WTC11 (cell line): ENCODE results near the gene LILRA6. TPM values are rescaled to one million over a fixed set of nuclear protein-coding genes. Genes with fewer than 3 reads are reported as not detected.

Source experiments
- ATAC-seq: fragments of 200-7000 bp; cut with Tn5 transposase; 2 replicates; pipeline ENCODE4 v1.10.0; 2021; ENCODE audit warnings: mild to moderate bottlenecking, moderate library complexity
- CTCF ChIA-PET: fragments of 300-600 bp; sonication (Branson Sonifier 250); formaldehyde crosslinking; loops from one replicate; lab custom pipeline; 2021; ENCODE audit warnings: antibody characterized with exemption; lab: Charles Lee
- POLR2A ChIA-PET: fragments of 350-600 bp; sonication (Branson Sonifier 250); formaldehyde crosslinking; loops from one replicate; lab custom pipeline; 2021; ENCODE audit warnings: antibody characterized with exemption; lab: Charles Lee
- DNase-seq: peaks from one replicate; pipeline ENCODE4 v3.0.0; 2021; ENCODE audit warnings: low spot score
- H3K27ac Mint-ChIP-seq: 2 replicates; pipeline ENCODE4 v1.8.0; 2021; ENCODE audit warnings: mixed read lengths
- H3K27me3 Mint-ChIP-seq: 2 replicates; pipeline ENCODE4 v1.8.0; 2021; ENCODE audit warnings: low read depth, mild to moderate bottlenecking, moderate library complexity, mixed read lengths
- H3K36me3 Mint-ChIP-seq: 2 replicates; pipeline ENCODE4 v1.8.0; 2021; ENCODE audit warnings: mixed read lengths
- H3K4me1 Mint-ChIP-seq: 2 replicates; pipeline ENCODE4 v1.8.0; 2022; ENCODE audit warnings: mixed read lengths
- H3K4me3 Mint-ChIP-seq: 2 replicates; pipeline ENCODE4 v1.8.0; 2021; ENCODE audit warnings: mild to moderate bottlenecking, moderate library complexity, mixed read lengths
- H3K9me3 Mint-ChIP-seq: 2 replicates; pipeline ENCODE4 v1.8.0; 2021; ENCODE audit warnings: mixed read lengths
- ARID4B ChIP-seq: sonication (generic); formaldehyde crosslinking; IDR thresholded peaks from 2 replicates; pipeline ENCODE4 v1.8.0; 2023; ENCODE audit warnings: missing genetic modification reagents, mild to moderate bottlenecking, borderline replicate concordance
- E2F1 ChIP-seq: sonication (generic); formaldehyde crosslinking; IDR thresholded peaks from 2 replicates; pipeline ENCODE4 v1.8.0; 2022; ENCODE audit warnings: mild to moderate bottlenecking, missing genetic modification reagents
- EMX1 ChIP-seq: fragments of 250-450 bp; sonication (Bioruptor Pico); IDR thresholded peaks from 2 replicates; pipeline ENCODE4 v1.8.0; 2021; ENCODE audit warnings: mild to moderate bottlenecking
- ERG ChIP-seq: fragments of 250-450 bp; sonication (Bioruptor Pico); IDR thresholded peaks from 2 replicates; pipeline ENCODE4 v1.8.0; 2021; ENCODE audit warnings: mild to moderate bottlenecking
- MXD4 ChIP-seq: fragments of 250-450 bp; sonication (Bioruptor Pico); IDR thresholded peaks from 2 replicates; pipeline ENCODE4 v1.8.0; 2021; ENCODE audit warnings: mild to moderate bottlenecking, moderate library complexity, borderline replicate concordance
- RORB ChIP-seq: fragments of 250-450 bp; sonication (Bioruptor Pico); IDR thresholded peaks from 2 replicates; pipeline ENCODE4 v1.9.0; 2021; ENCODE audit warnings: mild to moderate bottlenecking
- SMAD3 ChIP-seq: sonication (generic); formaldehyde crosslinking; IDR thresholded peaks from 2 replicates; pipeline ENCODE4 v1.8.0; 2022; ENCODE audit warnings: missing genetic modification reagents, mild to moderate bottlenecking, borderline replicate concordance
- TEAD4 ChIP-seq: sonication (generic); formaldehyde crosslinking; IDR thresholded peaks from 2 replicates; pipeline ENCODE4 v1.8.0; 2022; ENCODE audit warnings: mild to moderate bottlenecking, missing genetic modification reagents
- ZBTB43 ChIP-seq: sonication (generic); formaldehyde crosslinking; IDR thresholded peaks from 2 replicates; pipeline ENCODE4 v1.8.1; 2023; ENCODE audit warnings: mild to moderate bottlenecking, missing genetic modification reagents
- ZMAT4 ChIP-seq: fragments of 250-450 bp; sonication (Bioruptor Pico); IDR thresholded peaks from 2 replicates; pipeline ENCODE4 v1.9.0; 2021; ENCODE audit warnings: mild to moderate bottlenecking
- ZNF263 ChIP-seq: sonication (generic); formaldehyde crosslinking; IDR thresholded peaks from 2 replicates; pipeline ENCODE4 v1.8.1; 2022; ENCODE audit warnings: low read depth, mild to moderate bottlenecking, moderate library complexity, missing genetic modification reagents
- ZNF416 ChIP-seq: fragments of 250-450 bp; sonication (Bioruptor Pico); IDR thresholded peaks from 2 replicates; pipeline ENCODE4 v1.9.0; 2021; ENCODE audit warnings: mild to moderate bottlenecking, inconsistent platforms
- ZNF532 ChIP-seq: fragments of 250-450 bp; sonication (Bioruptor Pico); IDR thresholded peaks from 2 replicates; pipeline ENCODE4 v1.9.0; 2021; ENCODE audit warnings: mild to moderate bottlenecking, borderline replicate concordance
- ZNF671 ChIP-seq: fragments of 250-450 bp; sonication (Bioruptor Pico); IDR thresholded peaks from 2 replicates; pipeline ENCODE4 v1.8.0; 2021; ENCODE audit warnings: mild to moderate bottlenecking
- ZSCAN18 ChIP-seq: fragments of 250-450 bp; sonication (Bioruptor Pico); IDR thresholded peaks from 2 replicates; pipeline ENCODE4 v2.1.2; 2022; ENCODE audit warnings: mild to moderate bottlenecking, moderate library complexity
- total RNA-seq: library from RNA; stranded (reverse); gene quantifications from 3 replicates; pipeline ENCODE4 v1.2.3, GENCODE V29; 2021

Gene LILRA6
- total RNA-seq, 1 experiment from 2014 or later = not detected

GRCh38 chr19:54207983-54208783, 34.4 kb downstream of the LILRA6 start (continued):
- TF ChIP-seq ZNF532 (CRISPR knock-in tag) = peak; percentile 96; the same call in 1 of the 2 replicates
- TF ChIP-seq SMAD3 (CRISPR knock-in tag) = 0 out of 2 replicates have a peak, but pooled peaks have one; percentile 71
- TF ChIP-seq MXD4 (CRISPR knock-in tag) = no peak
- peak; percentile 94 for TF ChIP-seq EMX1 (CRISPR knock-in tag)
- TF ChIP-seq ZNF416 (CRISPR knock-in tag) = peak; percentile 95

GRCh38 chr19:54207676-54207982, 35.0 kb downstream of the LILRA6 start:
- CTCF ChIA-PET = interaction anchor here (1.1 to 2.6 kb wide), 3 partner anchors 28 to 58 kb away, joined by 5 to 14 read pairs (median 5); no protein-coding TSS in a partner anchor
- Mint-ChIP-seq H3K27ac (peak overlapping the region; percentile 86), H3K36me3 (peaks cover 60% of the 10 kb centered on the region), H3K4me3 (no peak overlapping the region), H3K27me3 (no peaks in the 10 kb centered on the region), H3K4me1 (peaks cover 51% of the 10 kb centered on the region), H3K9me3 (no peaks in the 10 kb centered on the region)
- ATAC-seq (no peak), DNase-seq (no peak)
- POLR2A ChIA-PET = interaction anchor here (1.5 to 3.9 kb wide), 3 partner anchors 16 to 58 kb away, joined by 4 to 21 read pairs (median 7); partner anchors contain the start of genes MBOAT7 and TSEN34
- no peak for TF ChIP-seq E2F1 (CRISPR knock-in tag)
- TF ChIP-seq TEAD4 (CRISPR knock-in tag) = no peak
- TF ChIP-seq RORB (CRISPR knock-in tag) = no peak
- TF ChIP-seq ERG (CRISPR knock-in tag) = no peak
- no peak for TF ChIP-seq ZMAT4 (CRISPR knock-in tag)
- TF ChIP-seq ARID4B (CRISPR knock-in tag) = no peak
- TF ChIP-seq ZNF671 (CRISPR knock-in tag) = no peak
- no peak for TF ChIP-seq ZNF263 (CRISPR knock-in tag)
- TF ChIP-seq ZSCAN18 (CRISPR knock-in tag) = no peak
- no peak for TF ChIP-seq ZBTB43 (CRISPR knock-in tag)
